HCT116 (cell line): ENCODE measurements around the gene KHDC1L. TPM values are rescaled to one million over a fixed set of nuclear protein-coding genes. Genes with fewer than 3 reads are reported as not detected.

Source experiments
- ATAC-seq: fragments of 200-7000 bp; cut with Tn5 transposase; 2 replicates; pipeline ENCODE4 v1.9.1; 2020; ENCODE audit warnings: mild to moderate bottlenecking, moderate library complexity
- BruUV-seq: library from RNA; stranded (reverse); fragments of 400-500 nt; replicated peaks from 2 replicates; lab custom pipeline; 2021; lab: Mats Ljungman, UMichigan
- CTCF ChIA-PET: fragments of 300-600 bp; sonication (Branson Sonifier 250); formaldehyde crosslinking; loops from one replicate; lab custom pipeline; 2021; ENCODE audit warnings: antibody characterized with exemption; lab: Charles Lee
- POLR2A ChIA-PET: fragments of 300-600, 350-600 bp; sonication (Branson Sonifier 250); formaldehyde crosslinking; loops from one replicate; lab custom pipeline; 2021; ENCODE audit warnings: antibody characterized with exemption; lab: Charles Lee
- RAD21 ChIA-PET, 2 experiments: fragments of 300-600 bp; sonication (Branson Sonifier 250); formaldehyde crosslinking; loops; one replicate each; lab custom pipeline; 2023; ENCODE audit warnings: low total read pairs in 2 of 2; ENCODE audit not compliant: uncharacterized antibody in 2 of 2, unreplicated experiment in 2 of 2, low non-redundant PET in 1 of 2; lab: Charles Lee
- DNase-seq: peaks from one replicate; pipeline ENCODE4 v3.0.0-alpha.2; 2010; ENCODE audit warnings: low read depth, low spot score
- H2AFZ ChIP-seq: fragments of 200-600 bp; shearing (Covaris generic), sonication (generic); 2 replicates; pipeline ENCODE4 v1.6.1; 2017; ENCODE audit warnings: low read depth, mixed run types, mixed read lengths, antibody characterized with exemption, low read length; ENCODE audit not compliant: poor library complexity, severe bottlenecking
- H3K27ac ChIP-seq: 2 replicates; pipeline ENCODE4 v1.5.1; 2012; ENCODE audit warnings: low read depth, low read length
- H3K27me3 ChIP-seq: fragments of 200-600 bp; sonication (generic); 2 replicates; pipeline ENCODE4 v1.6.1; 2016; ENCODE audit warnings: mixed run types, low read length, mixed read lengths; ENCODE audit not compliant: insufficient read depth
- H3K36me3 ChIP-seq, 2 experiments: fragments of 200-500 bp in 1 of 2; fragments of 200-600 bp in 1 of 2; sonication (Bioruptor generic) in 1 of 2; sonication (generic) in 1 of 2; 2 replicates each; pipeline versions ENCODE4 v1.5.1 to v1.6.1; 2014 to 2016; ENCODE audit warnings: low read length in 2 of 2, inconsistent platforms in 1 of 2, mixed read lengths in 1 of 2, mixed run types in 1 of 2; ENCODE audit not compliant: insufficient read depth in 2 of 2, control insufficient read depth in 1 of 2
- H3K4me1 ChIP-seq, 2 experiments: fragments of 200-600 bp in 1 of 2; sonication (generic) in 1 of 2; 2 replicates each; pipeline versions ENCODE4 v1.5.1 to v1.6.1; 2012 to 2017; ENCODE audit warnings: low read length in 2 of 2, inconsistent platforms in 1 of 2, mild to moderate bottlenecking in 1 of 2, mixed read lengths in 1 of 2, mixed run types in 1 of 2, moderate library complexity in 1 of 2; ENCODE audit not compliant: insufficient read depth in 2 of 2, control insufficient read depth in 1 of 2
- H3K4me2 ChIP-seq: fragments of 200-600 bp; sonication (generic); 2 replicates; pipeline ENCODE4 v1.6.1; 2017; ENCODE audit warnings: mixed run types, low read length, mixed read lengths
- H3K4me3 ChIP-seq, 2 experiments: fragments of 200-600 bp in 1 of 2; sonication (generic) in 1 of 2; replicated peaks in 1 of 2; 2 replicates each; pipeline ENCODE4 v1.5.1; 2011 to 2016; ENCODE audit warnings: low read length in 2 of 2, control low read depth in 1 of 2, low read depth in 1 of 2, mild to moderate bottlenecking in 1 of 2, mixed read lengths in 1 of 2, mixed run types in 1 of 2
- H3K79me2 ChIP-seq: fragments of 200-600 bp; sonication (generic); 2 replicates; pipeline ENCODE4 v1.6.1; 2017; ENCODE audit warnings: mild to moderate bottlenecking, mixed run types, low read length, moderate library complexity, mixed read lengths; ENCODE audit not compliant: insufficient read depth
- H3K9ac ChIP-seq: fragments of 200-600 bp; sonication (generic); 2 replicates; pipeline ENCODE4 v1.6.1; 2016; ENCODE audit warnings: low read length, mixed read lengths
- H3K9me2 ChIP-seq: fragments of 200-600 bp; sonication (generic), shearing (Covaris generic); 2 replicates; pipeline ENCODE4 v1.6.1; 2017; ENCODE audit warnings: mixed run types, mild to moderate bottlenecking, moderate library complexity; ENCODE audit not compliant: insufficient read depth
- H3K9me3 ChIP-seq, 2 experiments: fragments of 200-500 bp in 1 of 2; fragments of 200-600 bp in 1 of 2; sonication (Bioruptor generic) in 1 of 2; sonication (generic) in 1 of 2; 2 replicates each; pipeline ENCODE4 v1.6.1; 2014 to 2017; ENCODE audit warnings: low read length in 2 of 2, mixed read lengths in 2 of 2, inconsistent platforms in 1 of 2, low read depth in 1 of 2, mild to moderate bottlenecking in 1 of 2, mixed run types in 1 of 2, moderate library complexity in 1 of 2; ENCODE audit not compliant: control insufficient read depth in 1 of 2, insufficient read depth in 1 of 2
- H4K20me1 ChIP-seq: fragments of 200-600 bp; sonication (generic), shearing (Covaris generic); 2 replicates; pipeline ENCODE4 v1.6.1; 2017; ENCODE audit warnings: mixed run types, mild to moderate bottlenecking, moderate library complexity; ENCODE audit not compliant: insufficient read depth
- ATF3 ChIP-seq: IDR thresholded peaks from 2 replicates; pipeline ENCODE4 v1.6.1; 2012
- CEBPB ChIP-seq: IDR thresholded peaks from 2 replicates; pipeline ENCODE4 v1.6.1; 2012; ENCODE audit warnings: low read depth
- CTCF ChIP-seq, 3 experiments: fragments of 200-600 bp in 1 of 3; sonication (generic) in 1 of 3; IDR thresholded peaks in 2 of 3; conservative IDR thresholded peaks in 1 of 3; 2 replicates each; pipeline ENCODE4 v1.5.1; 2012 to 2017; ENCODE audit warnings: low read depth in 2 of 3, low read length in 2 of 3, antibody characterized with exemption in 1 of 3, borderline replicate concordance in 1 of 3, control low read depth in 1 of 3, mild to moderate bottlenecking in 1 of 3, mixed read lengths in 1 of 3, mixed run types in 1 of 3, moderate library complexity in 1 of 3; ENCODE audit not compliant: insufficient read depth in 1 of 3
- POLR2AphosphoS5 ChIP-seq: IDR thresholded peaks from 2 replicates; pipeline ENCODE4 v1.6.1; 2011; ENCODE audit warnings: mild to moderate bottlenecking, low read depth, low read length, moderate library complexity
- RAD21 ChIP-seq: IDR thresholded peaks from 2 replicates; pipeline ENCODE4 v1.6.1; 2012; ENCODE audit warnings: low read depth, mild to moderate bottlenecking
- REST ChIP-seq: IDR thresholded peaks from 2 replicates; pipeline ENCODE4 v1.6.1; 2012; ENCODE audit warnings: low read depth
- SIN3A ChIP-seq: IDR thresholded peaks from 2 replicates; pipeline ENCODE4 v1.6.1; 2012; ENCODE audit warnings: low read depth
- YY1 ChIP-seq: IDR thresholded peaks from 2 replicates; pipeline ENCODE4 v1.6.1; 2011; ENCODE audit warnings: low read length, low read depth, moderate library complexity, mild to moderate bottlenecking; ENCODE audit not compliant: insufficient replicate concordance; ENCODE audit errors: extremely low read depth
- ZBTB33 ChIP-seq: IDR thresholded peaks from 2 replicates; pipeline ENCODE4 v1.6.1; 2011; ENCODE audit warnings: mild to moderate bottlenecking, low read length, moderate library complexity; ENCODE audit not compliant: insufficient replicate concordance; ENCODE audit errors: extremely low read depth
- ZNF274 ChIP-seq: fragments of 200-500 bp; sonication (Bioruptor generic); IDR thresholded peaks from 2 replicates; pipeline ENCODE4 v1.6.1; 2014; ENCODE audit warnings: mild to moderate bottlenecking, low read depth, low read length, inconsistent platforms
- intact Hi-C: fragments of 100-400 bp; cut with micrococcal nuclease; formaldehyde crosslinking; loops from 2 replicates; pipeline ENCODE4 v1.10.0; 2022
- total RNA-seq: library from RNA; stranded (reverse); gene quantifications from one replicate; pipeline ENCODE4 v1.2.1, GENCODE V29; 2021; ENCODE audit not compliant: unreplicated experiment

The KHDC1L gene
- total RNA-seq, 1 experiment from 2014 or later: 5.4 TPM

- H3K79me2 ChIP-seq: no peaks in the 10 kb centered on the region
- H3K36me3 ChIP-seq: no peaks in the 10 kb centered on the region
- POLR2A ChIA-PET: no interaction called here
- no peak for ATAC-seq
- H3K27ac ChIP-seq: no peak overlapping the region
- H3K4me2 ChIP-seq: no peak overlapping the region
- no peaks in the 10 kb centered on the region for H3K4me1 ChIP-seq
- H4K20me1 ChIP-seq: no peaks in the 10 kb centered on the region
- no peak overlapping the region for H2AFZ ChIP-seq
- BruUV-seq: no TSS peak
- RAD21 ChIA-PET: no interaction called here
- no peaks in the 10 kb centered on the region for H3K9me2 ChIP-seq
- H3K9ac ChIP-seq: no peak overlapping the region
- H3K27me3 ChIP-seq: no peaks in the 10 kb centered on the region
- CTCF ChIA-PET: interaction anchor here (1.2 kb wide), 1 partner anchor 20 kb away, joined by 3 read pairs; no protein-coding TSS in a partner anchor
- H3K9me3 ChIP-seq: no peaks in the 10 kb centered on the region
- DNase-seq: no peak
- intact Hi-C loops: no loop called here
- no peak overlapping the region for H3K4me3 ChIP-seq
- TF ChIP-seq YY1 (no peak), SIN3A (no peak), CTCF (IDR thresholded peaks at IDR 0.05 in 2 of 3, conservative IDR thresholded peaks at IDR 0.05 in 1 of 3; ENCODE audit: borderline replicate concordance in 1 of 3, insufficient read depth in 1 of 3, low read depth in 2 of 3, low read length in 2 of 3) (no peak), REST (no peak), CEBPB (no peak), POLR2AphosphoS5 (no peak), ZBTB33 (no peak), RAD21 (no peak), ZNF274 (no peak), ATF3 (no peak)
Observed at GRCh38 chr6:73248192-73248903, 23.1 kb upstream of the KHDC1L start.
